HepG2 (cell line): ENCODE measurements around the gene GH2.
"Not testable (repeated sequence)": the region's sequence is repeated elsewhere in the genome, so short reads cannot be mapped to it uniquely, and the experiment has no call there.

Source experiments
- ESRRA ChIP-seq: sonication (generic); formaldehyde crosslinking; IDR thresholded peaks from 2 replicates; pipeline ENCODE4 v1.5.1; 2020; ENCODE audit warnings: mild to moderate bottlenecking, low read depth, missing genetic modification reagents
- ETS1 ChIP-seq: sonication (generic); formaldehyde crosslinking; IDR thresholded peaks from 2 replicates; pipeline ENCODE4 v1.4.0; 2020; ENCODE audit warnings: missing genetic modification reagents
- NR2C2 ChIP-seq: sonication (generic); formaldehyde crosslinking; IDR thresholded peaks from 2 replicates; pipeline ENCODE4 v1.4.0; 2020; ENCODE audit warnings: missing genetic modification reagents, mild to moderate bottlenecking, moderate library complexity, borderline replicate concordance
- PBX3 ChIP-seq: sonication (generic); formaldehyde crosslinking; IDR thresholded peaks from 2 replicates; pipeline ENCODE4 v1.8.1; 2023; ENCODE audit warnings: missing genetic modification reagents, inconsistent platforms, borderline replicate concordance
- SIX4 ChIP-seq: sonication (generic); formaldehyde crosslinking; IDR thresholded peaks from 2 replicates; pipeline ENCODE4 v1.4.0; 2020; ENCODE audit warnings: missing genetic modification reagents
- ZBTB21 ChIP-seq: sonication (generic); formaldehyde crosslinking; IDR thresholded peaks from 2 replicates; pipeline ENCODE4 v1.4.0; 2020; ENCODE audit warnings: missing genetic modification reagents
- ZNF121 ChIP-seq: sonication (generic); formaldehyde crosslinking; IDR thresholded peaks from 2 replicates; pipeline ENCODE4 v1.5.0; 2020; ENCODE audit warnings: mild to moderate bottlenecking, missing genetic modification reagents
- ZNF282 ChIP-seq: fragments of 450-650 bp; IDR thresholded peaks from 2 replicates; pipeline ENCODE4 v1.6.1; 2018; ENCODE audit not compliant: partially characterized antibody
- ZNF446 ChIP-seq: sonication (generic); formaldehyde crosslinking; IDR thresholded peaks from 2 replicates; pipeline ENCODE4 v1.5.0; 2020; ENCODE audit warnings: mild to moderate bottlenecking, missing genetic modification reagents
- ZSCAN12 ChIP-seq: sonication (generic); formaldehyde crosslinking; IDR thresholded peaks from 2 replicates; pipeline ENCODE4 v1.9.0; 2021; ENCODE audit warnings: mild to moderate bottlenecking, missing genetic modification reagents
- ZXDC ChIP-seq: sonication (generic); formaldehyde crosslinking; IDR thresholded peaks from 2 replicates; pipeline ENCODE4 v1.5.0; 2020; ENCODE audit warnings: mild to moderate bottlenecking, missing genetic modification reagents

- not testable (repeated sequence) for TF ChIP-seq NR2C2 (CRISPR knock-in tag); ZNF446 (CRISPR knock-in tag); ZNF121 (CRISPR knock-in tag); ZBTB21 (CRISPR knock-in tag); ETS1 (CRISPR knock-in tag); PBX3 (CRISPR knock-in tag); ZXDC (CRISPR knock-in tag); ZNF282; SIX4 (CRISPR knock-in tag); ESRRA (CRISPR knock-in tag); ZSCAN12 (CRISPR knock-in tag)
Measured at GRCh38 chr17:63885119-63885518, 3.4 kb upstream of the GH2 start.
